MCF 10A (cell line): ENCODE measurements around the gene RPS6KA2. TPM values are rescaled to one million over a fixed set of nuclear protein-coding genes. Genes with fewer than 3 reads are reported as not detected.

Experiments
- BruUV-seq: library from RNA; stranded (reverse); fragments of 400-500 nt; replicated peaks from 2 replicates; lab custom pipeline; 2021; lab: Mats Ljungman, UMichigan
- CTCF ChIA-PET: fragments of 300-600 bp; sonication (Branson Sonifier 250); formaldehyde crosslinking; extraction: SDS; loops from one replicate; lab custom pipeline; 2021; ENCODE audit warnings: antibody characterized with exemption, inconsistent platforms; lab: Yijun Ruan, JAX
- POLR2A ChIA-PET: fragments of 300-600, 350-650 bp; sonication (Branson Sonifier 250); formaldehyde crosslinking; extraction: SDS; loops from one replicate; lab custom pipeline; 2020; ENCODE audit warnings: antibody characterized with exemption, inconsistent platforms; lab: Yijun Ruan, JAX
- DNase-seq: peaks from one replicate; pipeline ENCODE4 v3.0.0-alpha.2; 2018; ENCODE audit not compliant: unreplicated experiment
- H3K27ac Mint-ChIP-seq: one replicate; pipeline ENCODE4 v1.8.0; 2022; ENCODE audit warnings: mild to moderate bottlenecking, low read depth, mixed read lengths; ENCODE audit not compliant: unreplicated experiment
- H3K27me3 Mint-ChIP-seq: one replicate; pipeline ENCODE4 v1.8.0; 2022; ENCODE audit warnings: mixed read lengths; ENCODE audit not compliant: insufficient read depth, unreplicated experiment
- H3K36me3 Mint-ChIP-seq: one replicate; pipeline ENCODE4 v1.8.0; 2022; ENCODE audit warnings: mild to moderate bottlenecking, moderate library complexity, mixed read lengths; ENCODE audit not compliant: insufficient read depth, unreplicated experiment
- H3K4me1 Mint-ChIP-seq: one replicate; pipeline ENCODE4 v1.8.0; 2022; ENCODE audit warnings: mixed read lengths; ENCODE audit not compliant: insufficient read depth, unreplicated experiment
- H3K4me3 Mint-ChIP-seq: one replicate; pipeline ENCODE4 v1.8.0; 2022; ENCODE audit warnings: mild to moderate bottlenecking, moderate library complexity, mixed read lengths; ENCODE audit not compliant: unreplicated experiment
- H3K9me3 Mint-ChIP-seq: one replicate; pipeline ENCODE4 v1.8.0; 2022; ENCODE audit warnings: mixed read lengths; ENCODE audit not compliant: unreplicated experiment
- CTCF ChIP-seq: fragments of 200-600 bp; IDR thresholded peaks from one replicate; pipeline ENCODE4 v1.8.0; 2022; ENCODE audit warnings: antibody characterized with exemption, mild to moderate bottlenecking; ENCODE audit not compliant: unreplicated experiment
- intact Hi-C: fragments of 100-400 bp; cut with micrococcal nuclease; formaldehyde crosslinking; loops from 2 replicates; pipeline ENCODE4 v1.14.1; 2022
- total RNA-seq: library from RNA; stranded (reverse); gene quantifications from 2 replicates; pipeline ENCODE4 v1.2.3, GENCODE V29; 2022

The RPS6KA2 gene
- total RNA-seq, 1 experiment from 2014 or later = 126 TPM

GRCh38 chr6:166500246-166500645 is 126.8 kb downstream of the RPS6KA2 start:
- no peaks in the 10 kb centered on the region for H3K27me3 Mint-ChIP-seq

GRCh38 chr6:166499350-166500163 is 127.5 kb downstream of the RPS6KA2 start:
- no TSS peak for BruUV-seq

More at GRCh38 chr6:166500246-166500645, 126.8 kb downstream of the RPS6KA2 start:
- ChIA-PET CTCF (no interaction called here), POLR2A (interaction anchor here (0.6 kb wide), 1 partner anchor 754 kb away, joined by 3 read pairs; no protein-coding TSS in a partner anchor)
- intact Hi-C loops = no loop called here
- no peak for DNase-seq
- H3K36me3 Mint-ChIP-seq = peaks cover 89% of the 10 kb centered on the region
- no peak overlapping the region for H3K4me3 Mint-ChIP-seq
- H3K27ac Mint-ChIP-seq = no peak overlapping the region
- H3K9me3 Mint-ChIP-seq = no peaks in the 10 kb centered on the region
- no peak for TF ChIP-seq CTCF
- H3K4me1 Mint-ChIP-seq = no peaks in the 10 kb centered on the region
- no TSS peak for BruUV-seq

GRCh38 chr6:166498661-166499349 is 128.2 kb downstream of the RPS6KA2 start:
- no peak overlapping the region for H3K4me3 Mint-ChIP-seq
- DNase-seq = no peak
- no peak for TF ChIP-seq CTCF
- ChIA-PET CTCF (no interaction called here), POLR2A (no interaction called here)
- intact Hi-C loops = no loop called here
- no TSS peak for BruUV-seq
- peaks cover 89% of the 10 kb centered on the region for H3K36me3 Mint-ChIP-seq
- H3K27ac Mint-ChIP-seq = no peak overlapping the region
- no peaks in the 10 kb centered on the region for H3K4me1 Mint-ChIP-seq
- H3K27me3 Mint-ChIP-seq = no peaks in the 10 kb centered on the region
- H3K9me3 Mint-ChIP-seq = no peaks in the 10 kb centered on the region

More at GRCh38 chr6:166499350-166500163, 127.5 kb downstream of the RPS6KA2 start:
- ChIA-PET POLR2A (interaction anchor here (0.6 kb wide), 1 partner anchor 753 kb away, joined by 3 read pairs; no protein-coding TSS in a partner anchor), CTCF (no interaction called here)
- intact Hi-C loops = no loop called here
- Mint-ChIP-seq H3K9me3 (no peaks in the 10 kb centered on the region), H3K4me3 (no peak overlapping the region), H3K4me1 (no peaks in the 10 kb centered on the region), H3K27ac (no peak overlapping the region), H3K36me3 (peaks cover 89% of the 10 kb centered on the region), H3K27me3 (no peaks in the 10 kb centered on the region)
- TF ChIP-seq CTCF = no peak
- DNase-seq = no peak

GRCh38 chr6:166498228-166498627 is 128.8 kb downstream of the RPS6KA2 start:
- peaks cover 89% of the 10 kb centered on the region for H3K36me3 Mint-ChIP-seq
- no peaks in the 10 kb centered on the region for H3K27me3 Mint-ChIP-seq
- ChIA-PET POLR2A (no interaction called here), CTCF (no interaction called here)
- no TSS peak for BruUV-seq
- no peaks in the 10 kb centered on the region for H3K4me1 Mint-ChIP-seq
- no peak for DNase-seq
- no peak for TF ChIP-seq CTCF
- no peak overlapping the region for H3K4me3 Mint-ChIP-seq
- no peaks in the 10 kb centered on the region for H3K9me3 Mint-ChIP-seq
- intact Hi-C loops = no loop called here
- H3K27ac Mint-ChIP-seq = no peak overlapping the region
